HG03066 (cell line): ENCODE data around the gene UVSSA.

Source experiments
- ATAC-seq: cut with Tn5 transposase; IDR thresholded peaks from one replicate; pipeline ENCODE4 v1.9.1; 2021; ENCODE audit warnings: low read depth; ENCODE audit not compliant: unreplicated experiment

The UVSSA gene, protein sequence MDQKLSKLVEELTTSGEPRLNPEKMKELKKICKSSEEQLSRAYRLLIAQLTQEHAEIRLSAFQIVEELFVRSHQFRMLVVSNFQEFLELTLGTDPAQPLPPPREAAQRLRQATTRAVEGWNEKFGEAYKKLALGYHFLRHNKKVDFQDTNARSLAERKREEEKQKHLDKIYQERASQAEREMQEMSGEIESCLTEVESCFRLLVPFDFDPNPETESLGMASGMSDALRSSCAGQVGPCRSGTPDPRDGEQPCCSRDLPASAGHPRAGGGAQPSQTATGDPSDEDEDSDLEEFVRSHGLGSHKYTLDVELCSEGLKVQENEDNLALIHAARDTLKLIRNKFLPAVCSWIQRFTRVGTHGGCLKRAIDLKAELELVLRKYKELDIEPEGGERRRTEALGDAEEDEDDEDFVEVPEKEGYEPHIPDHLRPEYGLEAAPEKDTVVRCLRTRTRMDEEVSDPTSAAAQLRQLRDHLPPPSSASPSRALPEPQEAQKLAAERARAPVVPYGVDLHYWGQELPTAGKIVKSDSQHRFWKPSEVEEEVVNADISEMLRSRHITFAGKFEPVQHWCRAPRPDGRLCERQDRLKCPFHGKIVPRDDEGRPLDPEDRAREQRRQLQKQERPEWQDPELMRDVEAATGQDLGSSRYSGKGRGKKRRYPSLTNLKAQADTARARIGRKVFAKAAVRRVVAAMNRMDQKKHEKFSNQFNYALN

DNA sequence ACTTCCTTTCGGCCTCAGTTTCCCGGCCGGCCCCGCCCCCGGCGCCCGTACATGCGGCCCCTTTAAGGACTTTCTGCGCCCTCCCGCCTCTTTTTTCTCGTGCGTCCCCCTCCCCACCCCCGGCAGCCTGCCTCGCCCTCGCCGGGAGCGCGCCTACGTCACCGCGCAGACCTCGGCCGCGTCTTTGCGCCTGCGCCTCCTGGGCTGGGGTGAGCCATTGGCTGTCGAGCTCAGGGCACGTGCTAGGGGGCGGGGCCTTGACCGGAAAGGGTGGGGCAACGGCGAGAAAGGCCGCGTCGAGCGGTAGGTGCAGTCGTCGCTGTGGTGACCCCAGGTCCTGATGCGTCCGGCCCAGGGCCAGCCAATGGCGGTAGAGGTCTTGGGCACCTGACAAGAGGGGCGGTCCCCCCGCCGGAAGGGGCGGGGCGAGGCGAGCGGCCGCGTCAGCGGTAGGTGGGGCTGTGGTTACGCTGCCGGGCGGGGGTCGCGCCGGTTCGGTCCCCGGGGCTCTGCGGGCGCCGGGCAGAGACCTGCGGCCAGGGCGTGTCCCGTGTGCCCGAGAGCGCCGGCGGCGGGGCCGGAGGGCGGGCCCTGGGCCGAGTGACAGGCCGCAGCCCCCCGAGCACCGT, at the start of gene UVSSA:
Gene UVSSA, plus strand, starts transcription at position 428 of the 629 bp plus-strand sequence. CDS start 884 bp downstream, outside the sequence.
- peak; percentile 90 for ATAC-seq

DNA sequence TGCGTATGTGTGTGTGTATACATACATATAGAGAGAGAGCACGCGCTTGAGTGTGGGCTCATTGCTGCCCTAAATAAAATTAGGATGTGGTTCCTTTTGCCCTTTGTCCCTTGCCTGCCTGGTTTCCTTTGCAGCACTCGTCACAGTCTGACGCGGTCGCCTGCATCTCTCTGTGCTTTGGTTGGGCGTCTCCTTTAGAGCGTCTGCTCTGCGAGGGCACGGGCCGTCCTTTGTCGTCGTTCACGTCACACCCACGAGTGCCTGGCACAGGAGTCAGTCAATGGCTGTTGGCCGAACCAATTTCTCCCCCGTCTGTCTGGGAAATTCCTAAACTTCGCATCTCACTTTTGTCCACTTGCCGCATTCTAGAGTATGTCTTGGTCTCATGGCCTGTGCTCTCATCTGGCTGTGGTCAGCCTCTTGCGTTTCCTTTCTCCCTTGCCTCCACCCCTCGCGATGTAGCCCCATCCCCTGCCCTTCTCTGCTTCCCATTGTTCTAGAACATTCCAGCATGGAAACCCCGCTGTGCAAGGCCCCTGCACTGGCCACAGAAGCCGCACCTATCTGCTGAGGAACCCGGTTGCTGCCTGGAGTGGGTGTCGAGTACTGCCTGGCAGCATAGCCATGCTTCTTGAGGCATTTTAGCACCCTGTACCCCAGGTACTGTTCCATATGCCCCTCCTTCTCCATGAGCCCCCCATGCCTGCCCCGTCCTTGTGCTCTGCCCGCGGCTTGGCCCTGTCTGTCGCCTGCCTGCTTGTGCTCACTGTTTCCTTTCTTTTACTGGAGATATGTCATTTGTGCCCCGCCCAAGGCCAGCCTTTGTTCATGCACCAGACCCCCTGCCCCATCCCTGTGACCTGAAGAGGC, 49.3 kb upstream of the UVSSA start:
- no peak for ATAC-seq

DNA sequence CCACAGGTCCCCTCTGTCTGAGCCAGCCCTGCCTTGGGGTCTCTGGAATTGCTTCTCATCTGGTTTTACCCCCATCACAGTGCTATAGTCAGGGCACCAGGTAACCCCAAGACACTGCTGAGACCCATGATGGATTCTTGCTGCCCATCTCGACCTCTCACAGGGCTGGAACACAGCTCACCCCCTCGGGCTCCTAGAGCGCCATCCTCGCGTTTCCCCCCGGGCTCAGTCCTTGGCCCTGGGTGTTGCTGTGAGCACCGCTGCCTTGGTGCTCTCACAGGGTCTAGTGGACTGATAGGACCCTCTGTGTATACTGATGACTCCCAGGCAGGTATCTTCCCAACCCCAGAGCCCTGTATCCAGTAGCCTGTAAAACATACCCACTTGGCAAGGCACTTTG, 48.5 kb upstream of the UVSSA start:
- ATAC-seq = no peak

DNA sequence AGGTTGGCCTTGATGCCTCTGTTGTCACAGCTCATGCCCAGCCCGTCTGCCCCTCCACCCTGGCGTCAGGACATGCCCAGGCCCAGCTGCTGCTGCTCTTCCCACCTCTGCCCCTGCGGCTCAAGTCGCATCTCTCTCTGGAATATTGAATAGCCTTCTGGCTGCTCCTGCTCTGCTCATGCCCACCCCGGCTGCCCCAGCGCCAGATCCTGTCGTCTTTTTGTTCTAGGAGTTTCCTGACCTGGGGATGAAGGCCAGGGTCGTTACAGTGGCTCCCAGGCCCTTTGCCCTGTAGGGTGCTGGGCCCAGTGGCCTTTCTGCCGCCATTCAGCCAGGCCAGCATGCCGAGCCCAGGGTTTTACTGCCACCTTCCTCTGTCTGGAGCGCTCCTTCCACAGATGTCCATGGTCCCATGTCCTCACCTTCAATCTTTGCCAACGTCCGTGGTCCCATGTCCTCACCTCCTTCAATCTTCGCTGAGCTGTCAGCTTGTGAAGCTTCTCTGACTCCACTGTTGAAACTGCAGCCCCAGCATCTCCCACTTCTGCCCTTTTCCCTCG, 47.6 kb upstream of the UVSSA start:
- no peak for ATAC-seq

DNA sequence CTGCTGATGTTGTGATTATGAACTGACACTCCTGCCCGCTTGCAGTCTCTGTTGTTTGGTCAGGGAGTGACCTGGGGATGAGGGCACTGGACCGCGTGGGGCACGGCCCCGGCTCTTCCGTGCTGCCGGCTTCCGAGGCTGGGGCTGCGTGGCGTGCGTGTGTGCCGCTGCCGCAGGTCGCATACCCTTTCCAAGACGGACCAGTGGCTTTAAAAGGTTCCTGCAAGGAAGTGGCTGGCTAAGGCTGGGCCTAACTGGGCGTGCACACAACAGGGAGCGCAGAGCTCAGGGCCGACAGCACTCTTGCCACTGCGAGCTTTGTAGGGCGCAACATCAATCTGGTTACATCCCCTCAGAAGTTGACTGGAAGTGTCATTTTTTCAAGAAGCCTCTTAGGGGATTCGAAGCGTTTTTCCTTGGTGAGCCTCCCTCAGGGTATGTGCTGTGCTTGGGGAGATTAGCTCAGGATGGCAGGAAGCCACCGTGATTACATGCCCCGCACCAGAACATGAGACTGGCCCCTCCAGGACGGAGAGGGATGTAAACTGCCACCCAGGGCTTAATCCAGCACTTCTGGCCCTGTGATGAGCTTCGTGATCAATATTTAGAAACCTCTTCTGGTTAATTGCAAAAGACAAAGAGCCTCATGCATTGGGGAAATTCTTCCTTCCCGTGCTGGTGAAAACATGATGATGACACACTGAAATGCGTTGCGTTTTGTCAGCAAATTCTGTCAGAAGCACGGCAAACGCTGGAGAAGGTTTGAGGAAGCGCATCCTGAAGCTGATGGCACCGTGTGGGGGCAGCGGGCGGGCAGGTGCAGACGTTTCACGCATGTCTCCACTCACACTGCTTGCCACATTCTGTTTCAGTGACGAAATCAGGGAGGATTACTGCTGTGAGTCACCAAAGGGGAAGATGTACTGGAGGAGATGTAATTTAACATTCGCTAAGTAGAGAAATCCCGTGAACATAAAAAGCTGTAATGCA, 46.2 kb upstream of the UVSSA start:
- ATAC-seq = no peak

DNA sequence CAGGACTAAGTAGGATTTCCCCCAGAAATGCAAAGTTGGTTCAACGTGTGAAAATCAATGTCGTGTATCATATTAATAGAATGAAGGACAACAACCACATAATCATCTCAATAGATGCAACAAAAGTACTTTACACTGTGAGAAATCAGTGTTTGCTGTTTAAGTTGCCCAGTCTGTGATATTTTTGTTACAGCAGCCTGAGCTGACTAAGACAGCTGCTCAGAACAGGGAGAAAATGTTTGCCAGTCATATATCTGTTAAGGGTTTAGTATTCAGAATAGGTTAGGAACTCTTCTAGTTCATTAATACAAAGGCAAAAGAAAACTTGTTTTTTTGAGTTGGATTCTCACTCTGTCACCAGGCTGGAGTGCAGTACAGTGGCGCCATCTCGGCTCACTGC, 44.8 kb upstream of the UVSSA start:
- ATAC-seq = no peak

DNA sequence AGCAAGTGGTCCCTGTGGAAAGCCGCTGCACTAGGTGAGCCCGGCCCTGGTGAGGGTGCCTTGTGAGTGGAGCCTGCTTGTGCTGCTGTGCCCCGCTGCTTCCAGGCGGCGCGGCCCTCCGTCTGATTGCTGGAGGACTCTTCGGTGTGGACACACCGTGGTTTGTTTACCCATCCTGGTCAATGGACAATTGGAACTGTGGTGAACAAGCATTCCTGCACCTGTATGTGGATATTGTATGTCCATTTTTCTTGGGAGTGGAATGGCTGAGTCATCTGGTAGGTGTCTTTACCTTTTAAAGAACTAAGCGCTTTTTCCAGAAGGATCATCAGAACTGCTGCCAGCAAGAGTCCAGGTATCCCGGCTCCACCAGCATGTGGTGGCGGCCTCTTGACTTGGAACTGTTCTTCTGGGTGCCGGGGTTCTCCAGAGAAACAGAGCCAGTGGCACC, 41.7 kb upstream of the UVSSA start:
- no peak for ATAC-seq

DNA sequence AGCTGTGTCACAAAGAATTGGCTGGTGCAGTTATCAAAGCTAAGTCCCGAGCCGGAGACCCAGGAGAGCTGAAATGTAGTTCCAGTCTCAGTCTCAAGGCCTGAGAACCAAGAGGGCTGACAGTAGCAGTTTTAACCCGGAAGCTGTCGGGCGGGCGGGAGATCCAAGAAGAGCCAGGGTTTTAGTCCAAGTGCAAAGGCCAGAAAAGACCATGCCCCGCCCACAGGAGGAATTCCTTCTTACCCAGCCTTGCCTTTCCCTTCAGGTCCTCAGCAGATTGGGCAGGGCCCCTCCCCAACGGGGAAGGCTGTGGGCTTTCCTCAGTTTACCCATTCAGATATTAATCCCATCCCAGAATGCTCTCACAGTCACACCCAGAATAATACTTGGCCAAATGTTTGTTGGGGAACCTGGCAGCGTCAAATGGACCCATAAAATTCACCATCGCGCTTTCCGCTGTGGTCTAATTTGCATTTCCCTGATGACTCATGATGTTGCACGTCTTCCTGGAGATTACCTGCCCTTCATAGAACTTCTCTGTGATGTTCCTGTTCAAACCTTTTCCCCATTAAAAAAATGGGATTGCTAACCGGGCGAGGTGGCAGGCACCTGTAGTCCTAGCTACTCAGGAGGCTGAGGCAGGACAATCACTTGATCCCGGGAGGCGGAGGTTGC, 41.1 kb upstream of the UVSSA start:
- no peak for ATAC-seq

DNA sequence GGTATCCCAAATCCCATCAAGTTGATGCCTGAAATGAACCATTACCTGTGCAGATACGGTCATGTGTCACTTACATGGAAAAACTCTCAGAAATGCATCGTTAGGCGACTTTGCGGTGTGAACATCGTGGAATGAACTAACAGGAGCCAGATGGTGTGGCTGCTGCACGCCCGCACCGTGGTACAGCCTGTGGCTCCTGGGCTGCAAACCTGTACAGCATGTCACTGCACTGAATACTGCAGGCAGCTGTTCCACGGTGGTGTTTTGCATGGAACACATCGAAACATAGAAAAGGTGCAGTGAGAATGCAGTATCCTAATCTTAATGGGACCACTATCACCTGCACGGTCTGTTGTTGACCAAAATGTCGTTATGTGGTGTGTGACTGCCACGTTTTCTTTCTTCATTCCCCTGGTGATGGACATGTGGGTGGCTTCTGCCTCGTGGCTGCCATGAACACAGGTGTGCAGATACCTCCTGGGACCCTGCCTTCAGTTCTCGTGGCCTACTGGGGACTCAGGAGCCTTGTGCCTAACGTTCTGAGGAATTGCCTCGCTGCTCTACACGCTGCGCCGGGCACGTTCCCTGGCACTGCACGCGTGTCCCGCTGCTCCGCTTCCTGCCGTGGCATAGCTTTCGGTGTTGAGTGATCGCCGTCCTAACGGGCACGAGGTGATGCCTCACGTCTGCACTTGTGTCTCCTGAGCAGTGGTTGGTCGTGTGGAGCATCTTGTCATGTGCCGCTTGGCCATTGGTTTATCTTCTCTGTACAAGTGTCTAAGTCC, 38.9 kb upstream of the UVSSA start:
- no peak for ATAC-seq

DNA sequence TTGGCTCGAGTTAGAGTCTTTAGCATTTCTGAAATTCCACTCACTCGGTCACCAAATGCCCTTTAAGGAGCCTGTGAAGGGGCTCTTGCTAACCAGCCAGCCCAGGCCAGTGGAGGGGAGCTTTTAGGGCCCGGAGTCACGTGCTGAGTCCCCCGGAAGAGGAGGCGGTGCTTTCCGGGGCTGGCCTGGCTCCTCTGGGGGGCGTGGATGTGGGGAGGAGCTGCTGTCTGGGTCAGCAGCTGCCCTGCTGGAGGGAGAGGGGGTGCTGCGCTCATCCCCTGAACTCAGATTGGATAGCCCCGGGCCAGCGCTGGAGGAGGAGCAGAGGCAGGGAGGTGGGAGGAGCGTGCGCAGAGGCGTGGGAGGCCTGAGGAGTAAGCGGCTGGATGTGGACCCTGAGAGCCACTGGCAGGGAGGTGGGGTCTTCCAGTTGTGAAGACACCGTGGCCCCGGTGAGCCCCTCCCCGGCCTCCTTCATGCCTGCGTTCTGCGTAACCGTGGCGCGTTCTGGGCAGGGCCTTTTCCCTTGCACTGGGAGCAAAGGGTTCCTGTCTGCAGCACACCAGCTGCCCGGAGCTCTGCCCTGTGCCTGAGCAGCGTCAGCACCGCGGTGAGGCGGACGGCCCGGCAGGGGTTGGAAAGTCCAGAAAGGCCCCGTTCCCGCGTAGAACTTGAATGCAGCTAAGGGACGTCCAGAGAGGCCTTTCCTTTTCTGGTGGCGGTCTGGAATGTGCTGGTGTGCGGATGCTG, 37.6 kb upstream of the UVSSA start:
- ATAC-seq = no peak

DNA sequence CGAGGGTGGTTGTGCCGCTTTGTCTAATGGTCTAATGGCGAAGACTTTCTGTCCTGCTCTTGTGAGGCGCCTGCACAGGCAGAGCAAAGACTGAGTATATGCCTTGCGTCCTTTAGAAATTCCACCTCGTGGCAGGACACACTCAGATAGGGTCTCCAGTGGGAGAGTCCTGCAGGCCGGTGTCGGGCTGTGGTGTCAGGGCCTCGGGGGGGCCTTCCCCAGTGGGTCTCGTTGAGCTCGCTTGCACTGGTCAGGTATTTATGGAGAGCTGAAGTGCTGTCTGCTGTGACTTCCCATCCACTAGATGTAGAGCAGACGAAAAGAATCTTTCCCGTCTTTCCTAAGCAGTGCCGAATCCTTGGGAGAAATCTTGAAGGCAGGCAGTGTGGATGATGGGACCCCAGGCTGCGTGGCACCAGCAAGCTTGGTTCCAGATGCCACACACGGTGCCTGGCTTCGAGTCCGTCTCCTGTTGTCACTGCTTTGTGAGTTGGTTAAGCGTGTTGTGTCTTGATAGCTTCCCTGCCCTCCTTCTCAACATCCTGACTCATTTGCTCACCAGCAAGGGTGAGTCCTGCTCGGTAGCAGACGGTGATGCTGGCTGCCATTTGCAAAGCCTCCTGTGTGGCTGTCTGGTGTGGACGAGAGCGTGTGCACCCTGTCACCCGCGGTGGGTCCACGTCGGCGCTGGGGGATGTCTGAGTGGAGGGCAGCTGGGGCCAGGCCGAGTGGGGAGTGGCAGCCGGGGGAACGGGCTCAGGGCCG, 36.8 kb upstream of the UVSSA start:
- ATAC-seq = no peak

DNA sequence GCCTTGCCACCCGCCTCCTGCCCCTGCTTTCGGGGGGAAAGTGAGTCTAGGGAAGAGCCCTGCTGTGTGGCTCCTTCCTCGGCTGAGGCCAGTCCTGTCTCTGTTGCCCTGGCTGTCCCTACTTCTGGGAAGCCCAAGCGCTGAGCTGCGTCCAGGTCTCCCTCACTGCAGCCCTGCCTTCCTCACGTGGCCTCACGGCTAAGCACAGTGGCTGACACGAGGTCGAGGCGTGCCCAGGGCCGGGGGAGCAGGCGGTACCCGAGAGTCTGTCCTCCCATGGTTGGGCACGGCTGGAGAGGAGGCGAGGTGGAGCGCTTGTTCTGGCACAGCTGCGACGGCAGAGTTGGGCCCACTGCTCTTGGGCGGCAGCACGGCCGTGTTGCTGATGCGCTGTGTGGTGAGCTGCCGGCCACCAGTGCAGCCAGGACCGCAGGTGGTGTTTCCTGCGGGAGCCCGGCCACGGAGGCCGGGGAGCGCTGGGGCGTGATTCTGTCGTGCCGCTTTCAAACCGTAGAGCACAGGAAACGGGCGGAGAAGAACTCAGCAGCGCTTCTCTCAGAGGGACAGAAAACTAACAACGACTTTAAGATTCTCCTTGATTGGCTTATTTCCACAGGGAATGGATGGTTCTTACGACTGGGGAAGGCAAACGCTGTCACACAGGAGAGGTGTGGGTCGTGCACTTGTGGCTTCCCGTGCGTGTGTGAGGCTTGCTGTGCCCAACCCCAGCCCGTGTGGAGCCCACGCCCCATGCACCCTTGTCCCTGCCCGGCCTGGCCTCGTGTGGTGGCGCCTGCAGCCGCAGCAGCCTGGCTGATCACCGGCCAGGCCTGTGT, 36.0 kb upstream of the UVSSA start:
- ATAC-seq = no peak

DNA sequence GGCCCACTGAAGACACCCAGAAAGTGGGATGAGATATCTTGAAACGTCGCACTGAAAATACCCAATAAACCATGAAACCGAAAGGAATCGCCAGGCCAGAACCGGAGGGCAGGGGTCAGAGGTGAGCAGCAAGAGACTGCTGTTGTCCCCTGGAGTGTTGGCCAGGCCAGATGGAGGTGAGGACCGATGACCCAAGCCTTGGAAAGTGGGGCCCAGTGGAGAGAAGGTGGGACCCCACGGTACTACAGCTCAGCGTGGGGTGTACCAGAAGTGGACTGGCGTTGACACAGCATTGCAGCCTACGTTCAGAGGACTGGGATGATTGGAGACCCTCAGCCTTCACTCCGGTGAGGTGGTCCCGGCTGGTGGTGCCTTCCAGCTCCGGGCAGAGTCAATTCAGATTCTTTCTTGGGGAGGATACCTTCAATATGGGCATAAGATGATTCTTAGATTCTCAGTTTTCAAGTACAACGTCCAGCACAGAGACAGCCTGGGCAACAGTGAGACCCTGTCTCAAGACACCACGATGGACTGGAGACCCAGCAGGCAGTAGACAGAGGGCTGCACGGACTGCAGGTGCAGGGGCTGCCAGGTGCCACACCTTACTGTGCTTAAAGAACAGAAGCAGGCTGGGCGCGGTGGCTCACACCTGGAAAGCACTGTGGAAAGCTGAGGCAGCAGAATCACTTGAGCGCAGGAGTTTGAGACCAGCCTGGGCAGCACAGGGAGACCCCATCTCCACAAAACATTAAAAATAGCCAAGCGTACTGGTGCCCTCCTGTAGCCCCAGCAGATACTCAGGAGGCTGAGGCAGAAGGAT, 34.0 kb upstream of the UVSSA start:
- ATAC-seq = no peak

DNA sequence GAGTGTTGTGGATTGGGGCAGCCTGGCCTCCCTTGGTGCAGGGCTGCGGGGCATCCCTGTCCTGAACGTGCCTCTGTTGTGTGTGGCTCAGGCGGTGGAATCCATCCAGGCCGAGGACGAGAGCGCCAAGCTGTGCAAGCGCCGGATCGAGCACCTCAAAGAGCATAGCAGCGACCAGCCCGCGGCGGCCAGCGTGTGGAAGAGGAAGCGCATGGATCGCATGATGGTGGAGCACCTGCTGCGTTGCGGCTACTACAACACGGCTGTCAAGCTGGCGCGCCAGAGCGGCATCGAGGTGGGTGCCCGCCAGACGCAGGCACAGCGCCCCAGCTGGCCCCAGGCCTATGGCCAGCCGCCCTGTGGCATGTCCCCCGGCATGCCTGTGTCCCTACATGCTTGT, 31.7 kb upstream of the UVSSA start:
- no peak for ATAC-seq
